Stimulated activated CD4-positive, alpha-beta T cell treated with anti-CD3 and anti-CD28 coated beads, Interleukin-2, amount 100 ng/mL, for 48 hours (primary cell): ENCODE data around the gene MICALL2.
"Not testable (repeated sequence)": the region's sequence is repeated elsewhere in the genome, so short reads cannot be mapped to it uniquely, and the experiment has no call there.

Experiments
- DNase-seq, 2 donors: peaks; one replicate each; pipeline ENCODE4 v3.0.0-alpha.2; 2020

MICALL2 gene

DNA sequence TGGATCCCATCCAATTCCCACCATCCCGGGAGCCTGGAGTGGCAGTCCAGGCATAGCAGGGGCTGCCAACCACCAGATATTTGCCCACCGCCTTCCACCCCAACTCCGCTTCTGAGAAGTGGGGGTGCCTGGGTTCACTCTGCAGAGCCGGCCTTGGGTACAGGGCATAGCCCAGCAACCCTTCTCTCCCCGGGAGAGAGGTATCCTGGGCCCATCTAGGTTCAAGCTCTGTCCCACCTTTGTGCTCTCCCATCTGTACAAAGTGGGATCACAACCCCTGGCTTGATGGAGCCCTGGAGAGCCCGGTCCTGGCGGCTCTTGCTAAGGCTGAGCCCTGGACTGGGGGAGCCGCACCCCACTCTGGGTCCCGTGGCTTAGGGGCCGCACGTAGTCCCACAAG lies 12.2 kb downstream of the MICALL2 start:
- no peak for DNase-seq

- DNase-seq = no peak
Measured at GRCh38 chr7:1446620-1447032, 12.6 kb downstream of the MICALL2 start.

- not testable (repeated sequence) for DNase-seq
Measured at GRCh38 chr7:1446026-1446425, 13.2 kb downstream of the MICALL2 start.

- no peak for DNase-seq
Measured at GRCh38 chr7:1445341-1445740, 13.9 kb downstream of the MICALL2 start.

GRCh38 chr7:1444925-1445322 lies 14.3 kb downstream of the MICALL2 start:
- no peak for DNase-seq

DNA sequence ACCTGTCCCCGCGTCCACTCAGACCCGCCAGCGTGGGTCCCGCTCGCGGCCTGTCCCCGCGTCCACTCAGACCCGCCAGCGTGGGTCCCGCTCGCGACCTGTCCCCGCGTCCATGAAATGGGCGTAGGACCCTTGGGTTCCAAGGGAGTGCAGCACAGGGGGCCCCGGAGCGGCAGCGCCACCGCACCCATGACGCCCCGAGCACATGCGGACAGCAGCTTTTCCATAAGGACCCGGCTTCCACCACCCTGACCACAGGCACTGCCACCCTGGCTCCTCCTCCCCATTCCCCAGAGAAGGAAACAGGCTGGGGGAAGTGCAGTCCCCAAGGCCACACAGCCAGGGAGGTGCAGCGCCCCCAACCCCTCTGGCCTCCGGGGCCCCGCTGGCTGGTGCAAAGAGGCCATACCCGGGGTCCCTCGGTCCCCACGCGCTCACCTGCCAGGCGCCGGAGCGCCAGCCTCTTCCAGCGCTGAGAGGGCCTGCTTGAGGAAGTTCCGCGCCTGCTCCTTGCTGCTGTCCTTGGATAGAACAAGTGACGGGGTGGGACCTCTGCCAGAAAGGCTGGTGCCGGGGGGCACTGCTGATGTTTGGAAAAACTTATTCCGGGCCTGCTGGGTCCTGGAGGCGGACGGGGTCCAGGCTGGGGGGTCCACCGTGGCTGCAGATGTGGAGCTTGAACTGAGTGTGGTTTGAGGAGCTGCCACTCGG lies 14.9 kb downstream of the MICALL2 start:
- no peak for DNase-seq

DNA sequence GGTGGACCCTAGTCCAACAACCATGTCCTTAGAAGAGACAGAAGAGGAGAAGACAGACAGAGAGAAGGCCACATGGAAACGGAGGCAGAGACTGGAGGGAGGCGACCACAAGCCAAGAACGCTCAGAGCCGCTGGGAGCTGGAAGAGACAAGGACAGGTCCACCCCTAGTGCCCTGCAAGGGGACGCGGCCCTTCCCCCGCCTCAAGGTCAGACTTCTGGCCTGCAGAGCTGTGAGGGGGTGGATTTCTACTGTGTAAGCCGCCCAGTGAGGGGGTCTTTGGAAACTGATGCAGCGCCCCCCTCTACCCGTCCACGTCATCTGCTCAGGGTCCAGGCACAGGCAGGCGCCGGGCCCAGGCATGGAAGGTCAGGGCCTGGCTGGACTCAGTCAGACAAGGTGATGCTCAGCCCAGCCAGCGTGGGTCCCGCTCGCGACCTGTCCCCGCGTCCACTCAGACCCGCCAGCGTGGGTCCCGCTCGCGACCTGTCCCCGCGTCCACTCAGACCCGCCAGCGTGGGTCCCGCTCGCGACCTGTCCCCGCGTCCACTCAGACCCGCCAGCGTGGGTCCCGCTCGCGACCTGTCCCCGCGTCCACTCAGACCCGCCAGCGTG lies 15.6 kb downstream of the MICALL2 start:
- not testable (repeated sequence) for DNase-seq

GRCh38 chr7:1442355-1443124 lies 16.7 kb downstream of the MICALL2 start:
- no peak for DNase-seq

- DNase-seq = no peak
Measured at GRCh38 chr7:1441615-1442354, 17.5 kb downstream of the MICALL2 start.

- DNase-seq = no peak
Measured at GRCh38 chr7:1440620-1441019, 18.6 kb downstream of the MICALL2 start.

GRCh38 chr7:1439373-1440363 lies 19.6 kb downstream of the MICALL2 start:
- no peak for DNase-seq

- DNase-seq = no peak
Measured at GRCh38 chr7:1438821-1439220, 20.4 kb downstream of the MICALL2 start.

- no peak for DNase-seq
Measured at GRCh38 chr7:1438208-1438607, 21.1 kb downstream of the MICALL2 start.

- no peak for DNase-seq
Measured at GRCh38 chr7:1437155-1437880, 22.0 kb downstream of the MICALL2 start.

- no peak for DNase-seq
Measured at GRCh38 chr7:1436608-1437007, 22.7 kb downstream of the MICALL2 start.

GRCh38 chr7:1434891-1435670 lies 24.2 kb downstream of the MICALL2 start:
- DNase-seq = no peak

DNA sequence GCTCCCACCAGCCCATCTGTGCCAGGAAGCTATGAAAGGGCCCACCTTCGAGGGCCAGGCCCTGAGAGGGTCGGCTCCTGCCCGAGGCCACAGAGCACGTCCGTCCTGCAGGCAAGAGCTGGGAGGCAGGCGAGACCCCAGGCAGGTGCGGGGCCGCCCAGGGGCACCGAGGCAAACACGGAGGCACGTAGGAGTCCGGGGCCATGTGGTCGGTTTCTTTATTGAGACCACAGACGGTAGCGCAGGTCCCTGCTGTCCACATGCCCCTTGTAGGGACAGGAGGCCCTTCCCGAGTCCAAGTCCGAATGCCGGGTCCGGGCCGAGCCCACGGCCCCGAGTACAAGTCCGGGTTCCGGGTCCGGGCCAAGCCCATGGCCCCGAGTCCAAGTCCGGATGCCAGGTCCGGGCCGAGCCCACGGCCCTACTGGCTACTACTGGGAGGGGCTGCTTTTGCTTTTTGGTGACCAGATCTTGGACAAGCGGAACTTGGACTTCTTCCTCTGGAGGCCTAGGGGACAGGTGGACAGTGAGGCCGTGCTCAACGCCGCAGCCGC lies 25.0 kb downstream of the MICALL2 start:
- no peak for DNase-seq

GRCh38 chr7:1433128-1433920 lies 25.9 kb downstream of the MICALL2 start:
- DNase-seq = no peak

- peak; percentile 84 to 87 for DNase-seq
Measured at GRCh38 chr7:1432411-1433082, 26.7 kb downstream of the MICALL2 start.
